ENCODE results near the gene KCND3. TPM values are rescaled to one million over a fixed set of nuclear protein-coding genes. Genes with fewer than 3 reads are reported as not detected.

KCND3 gene
- total and polyA plus RNA-seq, 12 donors, result 3.5 to 24.7 (median 15.2) TPM

GRCh38 chr1:111976332-111976731 lies 13.1 kb downstream of the KCND3 start:
- Histone ChIP-seq H3K36me3 (peaks cover 0 to 13% (median 0%) of the 10 kb centered on the region in 9 donors), H3K9me3 (no peaks in the 10 kb centered on the region), H3K27me3 (peaks cover 0 to 15% (median 0%) of the 10 kb centered on the region in 7 donors), H3K4me1 (peaks cover 0 to 46% (median 14%) of the 10 kb centered on the region in 9 donors), H3K27ac (no peak overlapping the region), H3K4me3 (no peak overlapping the region)
- no peak for ATAC-seq
- intact Hi-C loops (cut with DNase I), result no loop called here
- no peak for DNase-seq
- WGBS, 2 donors, result 62 to 65% methylated on average over 5 of the region's 5 CpGs
- TF ChIP-seq CTCF (IDR thresholded peaks at IDR 0.05), result no peak

- intact Hi-C loops (cut with DNase I), result no loop called here
- DNase-seq, result no peak
- 51 to 54% methylated on average over 3 of the region's 3 CpGs for WGBS, 2 donors
- ATAC-seq, result peak in 2 of 8 donors; percentile 42 to 69
- Histone ChIP-seq H3K27me3 (peaks cover 0 to 15% (median 0%) of the 10 kb centered on the region in 7 donors), H3K4me1 (peaks cover 0 to 24% (median 8%) of the 10 kb centered on the region in 9 donors), H3K9me3 (no peaks in the 10 kb centered on the region), H3K27ac (no peak overlapping the region), H3K36me3 (peaks cover 0 to 8% (median 0%) of the 10 kb centered on the region in 9 donors), H3K4me3 (no peak overlapping the region)
- TF ChIP-seq CTCF (IDR thresholded peaks at IDR 0.05), result no peak
Observed at GRCh38 chr1:111973150-111973790, 16.2 kb downstream of the KCND3 start.

GRCh38 chr1:111971396-111971795 lies 18.1 kb downstream of the KCND3 start:
- Histone ChIP-seq H3K4me3 (no peak overlapping the region), H3K9me3 (no peaks in the 10 kb centered on the region), H3K36me3 (peaks cover 0 to 8% (median 0%) of the 10 kb centered on the region in 9 donors), H3K27me3 (peaks cover 0 to 12% (median 0%) of the 10 kb centered on the region in 7 donors), H3K4me1 (peaks cover 0 to 28% (median 8%) of the 10 kb centered on the region in 9 donors), H3K27ac (no peak overlapping the region)
- WGBS, 2 donors, result 53 to 63% methylated on average over 1 of the region's 1 CpG
- TF ChIP-seq CTCF (IDR thresholded peaks at IDR 0.05), result no peak
- no peak for ATAC-seq
- DNase-seq, result no peak
- intact Hi-C loops (cut with DNase I), result no loop called here

GRCh38 chr1:111968511-111968910 lies 21.0 kb downstream of the KCND3 start:
- no peaks in the 10 kb centered on the region for H3K9me3 ChIP-seq
- H3K27ac ChIP-seq, result no peak overlapping the region
- 49 to 53% methylated on average over 4 of the region's 4 CpGs for WGBS, 2 donors
- no peaks in the 10 kb centered on the region for H3K27me3 ChIP-seq
- DNase-seq, result no peak
- no peak overlapping the region for H3K4me3 ChIP-seq
- TF ChIP-seq CTCF (IDR thresholded peaks at IDR 0.05), result no peak
- no peak for ATAC-seq
- peaks cover 0 to 42% (median 16%) of the 10 kb centered on the region in 9 donors for H3K4me1 ChIP-seq
- no peaks in the 10 kb centered on the region for H3K36me3 ChIP-seq
- intact Hi-C loops (cut with DNase I), result loop anchor here in 1 of 10 donors (10.0 kb wide), 1 partner anchor 114 kb away; no protein-coding TSS in a partner anchor

Measured in heart right ventricle (tissue), 16 donors.